Transverse colon (tissue), 4 donors: ENCODE data around the gene MXRA8. TPM values are rescaled to one million over a fixed set of nuclear protein-coding genes. Genes with fewer than 3 reads are reported as not detected.

Experiments
- DNase-seq: peaks from one replicate; pipeline ENCODE4 v3.0.0-alpha.2; 2019
- H3K27ac ChIP-seq, 4 donors: fragments of 200-600 bp; sonication (generic); 2 replicates each; pipeline ENCODE4 v1.5.1; 2016 to 2018; ENCODE audit warnings: inconsistent platforms in 4 of 4
- H3K27me3 ChIP-seq: fragments of 200-600 bp; sonication (generic); 2 replicates; pipeline ENCODE4 v1.5.1; 2017; ENCODE audit warnings: inconsistent platforms
- H3K36me3 ChIP-seq, 4 donors: fragments of 200-600 bp; sonication (generic); 2 replicates each; pipeline ENCODE4 v1.5.1; 2017 to 2019; ENCODE audit warnings: inconsistent platforms in 4 of 4
- H3K4me1 ChIP-seq, 4 donors: fragments of 200-600 bp; sonication (generic); 2 replicates each; pipeline ENCODE4 v1.5.1; 2017 to 2020; ENCODE audit warnings: inconsistent platforms in 4 of 4
- H3K4me3 ChIP-seq, 4 donors: fragments of 200-600 bp; sonication (generic); 1 replicate in 1 of 4; 2 replicates in 3 of 4; pipeline versions ENCODE4 v1.5.1 to v1.6.1; 2017 to 2019; ENCODE audit warnings: inconsistent platforms in 4 of 4
- H3K9me3 ChIP-seq, 2 donors: fragments of 200-600 bp; sonication (generic); 2 replicates each; pipeline ENCODE4 v1.5.1; 2017 to 2019; ENCODE audit warnings: inconsistent platforms in 2 of 2
- EP300 ChIP-seq: sonication (generic); formaldehyde crosslinking; IDR thresholded peaks from one replicate; pipeline ENCODE4 v1.6.1; 2017; ENCODE audit warnings: antibody characterized with exemption, low read depth
- POLR2A ChIP-seq: fragments of 450-650 bp; IDR thresholded peaks from one replicate; pipeline ENCODE4 v1.6.1; 2016; ENCODE audit warnings: antibody characterized with exemption, mild to moderate bottlenecking, moderate library complexity
- POLR2AphosphoS5 ChIP-seq, 3 donors: sonication (generic); formaldehyde crosslinking; IDR thresholded peaks; one replicate each; pipeline ENCODE4 v1.6.1; 2016; ENCODE audit warnings: antibody characterized with exemption in 3 of 3
- WGBS, 2 donors: methylation state at CpG; one replicate each; pipeline ENCODE4 v1.1.5; 2018; ENCODE audit warnings: low coverage in 1 of 2; 5-methylcytosine and 5-hydroxymethylcytosine counted together
- in situ Hi-C, 4 donors: fragments of 200-750 bp; cut with MboI; loops; one replicate each; pipeline versions ENCODE4 v1.15.0 to v1.15.1; 2017; ENCODE audit warnings: low sequenced_read_pairs in 3 of 4, low pct_ligation_motif_present in 1 of 4, low pct_unique_long_range_greater_than_20kb in 1 of 4
- intact Hi-C: fragments of 100-400 bp; cut with DNase I; formaldehyde crosslinking; loops from one replicate; pipeline ENCODE4 v1.15.1; 2023; ENCODE audit warnings: low total_unique reads
- total RNA-seq, 4 donors: library from RNA; depleted of rRNA; stranded (reverse); fragments of >200 nt; gene quantifications; one replicate each; pipeline ENCODE4 v1.1.0, GENCODE V29; 2016
- TF ChIP-seq, protein P1 (sequence below), 5 experiments: fragments of 200-600 bp in 3 of 5; fragments of 450-650 bp in 2 of 5; sonication (generic) in 3 of 5; IDR thresholded peaks; 1 replicate in 2 of 5; 2 replicates in 3 of 5; pipeline ENCODE4 v1.5.1; 2016 to 2017; ENCODE audit warnings: antibody characterized with exemption in 5 of 5, inconsistent platforms in 3 of 5, mild to moderate bottlenecking in 2 of 5, moderate library complexity in 1 of 5

MXRA8 gene
- total RNA-seq, 4 donors from 2014 or later = 31.1 to 145 (median 57.1) TPM

GRCh38 chr1:1314237-1314586 lies 44.1 kb downstream of the MXRA8 start:
- WGBS, 2 donors = 96% methylated on average over 12 of the region's 15 CpGs; no CpG with 5 or more reads in 1 of the 2 donors

DNA sequence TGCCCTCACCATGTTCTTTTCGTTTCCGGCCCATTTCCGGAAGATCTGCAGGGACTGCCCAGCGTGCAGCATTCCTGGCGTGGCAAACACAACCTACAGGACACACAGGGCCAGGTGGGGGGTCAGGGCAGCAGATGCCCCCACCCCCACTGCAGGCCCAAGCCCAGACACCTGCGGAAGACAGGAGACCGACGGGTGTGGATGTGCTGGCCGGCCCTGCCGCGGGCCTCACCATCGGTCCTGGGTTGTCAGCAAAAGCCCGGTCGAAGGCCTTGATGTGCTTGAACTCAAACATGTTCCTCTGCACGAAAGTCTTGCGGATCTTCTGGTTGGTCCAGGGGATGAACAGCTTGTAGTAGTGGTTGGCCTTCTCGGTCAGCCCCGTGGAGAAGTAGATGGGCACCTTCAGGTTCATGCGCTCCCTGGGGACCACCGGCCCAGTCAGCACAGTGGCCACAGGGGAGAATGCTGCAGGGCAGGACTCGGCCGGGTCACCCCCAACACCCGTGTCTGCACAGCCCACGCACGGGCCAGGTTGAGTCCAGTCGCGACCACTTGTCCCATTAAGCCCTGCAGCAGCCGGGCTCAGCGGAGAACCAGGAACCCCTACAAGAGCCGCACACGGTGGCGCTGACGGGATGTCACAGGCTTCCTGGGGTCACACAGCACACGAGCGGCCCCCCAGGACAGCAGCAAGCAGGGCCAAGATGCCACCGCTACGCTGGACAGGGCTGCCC lies 44.7 kb downstream of the MXRA8 start:
- intact Hi-C loops = no loop called here
- WGBS, 2 donors = 93% methylated on average over 37 of the region's 37 CpGs; no CpG with 5 or more reads in 1 of the 2 donors
- peaks cover 0 to 18% (median 8%) of the 10 kb centered on the region in 4 donors for H3K36me3 ChIP-seq

More at GRCh38 chr1:1314237-1314586, 44.1 kb downstream of the MXRA8 start:
- Histone ChIP-seq H3K36me3 (peaks cover 0 to 18% (median 8%) of the 10 kb centered on the region in 4 donors), H3K4me3 (no peak overlapping the region), H3K27me3 (no peaks in the 10 kb centered on the region), H3K27ac (no peak overlapping the region), H3K4me1 (peaks cover 21 to 37% (median 24%) of the 10 kb centered on the region in 4 donors), H3K9me3 (no peaks in the 10 kb centered on the region)
- in situ Hi-C loops (no loop called here), intact Hi-C loops (no loop called here)
- DNase-seq = no peak
- TF ChIP-seq, protein P1, sequence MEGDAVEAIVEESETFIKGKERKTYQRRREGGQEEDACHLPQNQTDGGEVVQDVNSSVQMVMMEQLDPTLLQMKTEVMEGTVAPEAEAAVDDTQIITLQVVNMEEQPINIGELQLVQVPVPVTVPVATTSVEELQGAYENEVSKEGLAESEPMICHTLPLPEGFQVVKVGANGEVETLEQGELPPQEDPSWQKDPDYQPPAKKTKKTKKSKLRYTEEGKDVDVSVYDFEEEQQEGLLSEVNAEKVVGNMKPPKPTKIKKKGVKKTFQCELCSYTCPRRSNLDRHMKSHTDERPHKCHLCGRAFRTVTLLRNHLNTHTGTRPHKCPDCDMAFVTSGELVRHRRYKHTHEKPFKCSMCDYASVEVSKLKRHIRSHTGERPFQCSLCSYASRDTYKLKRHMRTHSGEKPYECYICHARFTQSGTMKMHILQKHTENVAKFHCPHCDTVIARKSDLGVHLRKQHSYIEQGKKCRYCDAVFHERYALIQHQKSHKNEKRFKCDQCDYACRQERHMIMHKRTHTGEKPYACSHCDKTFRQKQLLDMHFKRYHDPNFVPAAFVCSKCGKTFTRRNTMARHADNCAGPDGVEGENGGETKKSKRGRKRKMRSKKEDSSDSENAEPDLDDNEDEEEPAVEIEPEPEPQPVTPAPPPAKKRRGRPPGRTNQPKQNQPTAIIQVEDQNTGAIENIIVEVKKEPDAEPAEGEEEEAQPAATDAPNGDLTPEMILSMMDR (IDR thresholded peaks at IDR 0.05) = no peak
- TF ChIP-seq EP300 = no peak
- TF ChIP-seq POLR2A = no peak
- no peak for TF ChIP-seq POLR2AphosphoS5 (IDR thresholded peaks at IDR 0.05)

GRCh38 chr1:1312450-1313314 lies 45.7 kb downstream of the MXRA8 start:
- Histone ChIP-seq H3K27me3 (no peaks in the 10 kb centered on the region), H3K9me3 (no peaks in the 10 kb centered on the region), H3K4me1 (peaks cover 9 to 27% (median 18%) of the 10 kb centered on the region in 4 donors), H3K36me3 (peaks cover 0 to 18% (median 8%) of the 10 kb centered on the region in 4 donors), H3K4me3 (no peak overlapping the region), H3K27ac (no peak overlapping the region)
- intact Hi-C loops (no loop called here), in situ Hi-C loops (no loop called here)
- TF ChIP-seq EP300 (no peak), POLR2A (no peak), POLR2AphosphoS5 (IDR thresholded peaks at IDR 0.05) (no peak)
- TF ChIP-seq, protein P1 (IDR thresholded peaks at IDR 0.05) = no peak
- DNase-seq = no peak
- 91% methylated on average over 42 of the region's 49 CpGs; no CpG with 5 or more reads in 1 of the 2 donors for WGBS, 2 donors

More for the DNA sequence above, 44.7 kb downstream of the MXRA8 start:
- Histone ChIP-seq H3K4me3 (no peak overlapping the region), H3K27ac (no peak overlapping the region), H3K9me3 (no peaks in the 10 kb centered on the region), H3K4me1 (peaks cover 18 to 37% (median 26%) of the 10 kb centered on the region in 4 donors), H3K27me3 (no peaks in the 10 kb centered on the region)
- in situ Hi-C loops = no loop called here
- TF ChIP-seq, protein P1 (IDR thresholded peaks at IDR 0.05) = no peak
- DNase-seq = no peak
